Tibial nerve (tissue), 4 donors: ENCODE measurements around the gene RIOX2. TPM values are rescaled to one million over a fixed set of nuclear protein-coding genes. Genes with fewer than 3 reads are reported as not detected.

ENCODE experiments used
- DNase-seq, 2 donors: peaks; one replicate each; pipeline ENCODE4 v3.0.0-alpha.2; 2019; ENCODE audit warnings: low spot score in 2 of 2
- H3K27ac ChIP-seq, 4 donors: fragments of 200-600 bp; sonication (generic) in 3 of 4; one replicate each; pipeline ENCODE4 v1.5.1; 2017 to 2019; ENCODE audit warnings: mild to moderate bottlenecking in 1 of 4
- H3K27me3 ChIP-seq, 2 donors: fragments of 200-600 bp; sonication (generic) in 1 of 2; one replicate each; pipeline versions ENCODE4 v1.5.1 to v1.6.0; 2017 to 2019
- H3K36me3 ChIP-seq, 3 donors: fragments of 200-600 bp; sonication (generic); one replicate each; pipeline ENCODE4 v1.5.1; 2018 to 2019
- H3K4me1 ChIP-seq, 4 donors: fragments of 200-600 bp; sonication (generic) in 3 of 4; one replicate each; pipeline ENCODE4 v1.5.1; 2017 to 2019
- H3K4me3 ChIP-seq, 4 donors: fragments of 200-600 bp; sonication (generic) in 3 of 4; one replicate each; pipeline ENCODE4 v1.5.1; 2017 to 2019; ENCODE audit warnings: mild to moderate bottlenecking in 1 of 4, moderate library complexity in 1 of 4
- H3K9me3 ChIP-seq, 4 donors: fragments of 200-600 bp; sonication (generic) in 3 of 4; one replicate each; pipeline ENCODE4 v1.5.1; 2017 to 2019
- EP300 ChIP-seq, 2 donors: sonication (generic); formaldehyde crosslinking; IDR thresholded peaks; one replicate each; pipeline ENCODE4 v1.6.1; 2017; ENCODE audit warnings: antibody characterized with exemption in 2 of 2, mild to moderate bottlenecking in 1 of 2
- POLR2A ChIP-seq, 2 donors: fragments of 450-650 bp; IDR thresholded peaks; one replicate each; pipeline ENCODE4 v1.6.1; 2017; ENCODE audit warnings: antibody characterized with exemption in 2 of 2, mild to moderate bottlenecking in 2 of 2, moderate library complexity in 2 of 2
- WGBS, 2 donors: methylation state at CpG; one replicate each; pipeline ENCODE4 v1.1.5; 2018; 5-methylcytosine and 5-hydroxymethylcytosine counted together
- total RNA-seq, 4 donors: library from RNA; depleted of rRNA; stranded (reverse); fragments of >200 nt; gene quantifications; one replicate each; pipeline ENCODE4 v1.1.0, GENCODE V29; 2016
- TF ChIP-seq, protein P1 (sequence below), 5 experiments: fragments of 200-600 bp in 3 of 5; fragments of 450-650 bp in 2 of 5; sonication (generic) in 3 of 5; IDR thresholded peaks; one replicate each; pipeline ENCODE4 v1.5.1; 2016 to 2019; ENCODE audit warnings: antibody characterized with exemption in 5 of 5, mild to moderate bottlenecking in 3 of 5, moderate library complexity in 2 of 5

RIOX2 gene
- total RNA-seq, 4 donors from 2014 or later = 24.9 to 27.0 (median 26.8) TPM

DNA sequence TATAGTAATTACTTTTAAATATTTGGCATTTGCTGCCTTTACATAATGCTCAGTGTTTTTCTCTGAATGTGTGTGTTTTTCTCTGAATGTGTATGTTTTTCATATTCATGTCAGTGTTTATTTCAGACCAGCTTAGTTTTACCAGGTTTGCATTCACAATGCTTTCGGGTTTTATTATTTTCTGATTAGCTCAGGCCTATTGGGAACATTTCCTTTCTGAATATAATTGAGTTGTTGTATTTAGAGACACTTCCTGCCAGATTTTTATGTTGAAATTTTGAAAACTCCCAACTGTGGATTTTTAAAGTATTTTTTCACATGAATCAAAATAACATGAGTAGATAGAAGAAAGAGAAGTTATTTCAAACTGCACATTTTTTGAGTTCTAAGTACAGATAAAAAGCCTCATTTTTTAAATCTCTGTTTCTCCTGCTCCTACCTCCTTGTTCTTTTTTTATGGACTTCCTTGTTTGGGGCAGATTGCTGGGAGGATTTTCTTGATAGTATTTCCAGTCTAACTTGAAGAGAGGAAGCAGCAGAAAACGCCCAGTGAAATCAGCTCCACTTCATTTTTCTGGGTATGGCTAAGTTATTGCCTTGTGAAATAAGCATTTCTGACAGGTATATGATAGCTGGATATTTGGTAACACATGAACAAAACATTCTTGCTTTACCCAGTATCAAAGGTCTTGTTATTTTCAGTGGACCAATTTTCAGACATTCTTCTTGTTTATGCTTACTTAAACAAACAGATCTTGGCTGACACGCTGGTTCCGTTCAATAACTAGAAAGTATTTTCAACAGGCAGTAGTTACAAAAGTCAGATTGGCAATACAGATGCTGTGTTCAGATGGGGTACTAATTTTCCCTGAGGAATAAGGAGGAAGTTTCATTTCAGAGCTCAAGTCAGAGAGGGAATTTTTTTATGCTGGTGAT, 70.7 kb downstream of the RIOX2 start:
- no peak for DNase-seq
- H3K27ac ChIP-seq = peak overlapping the region; percentile 46 to 81 (median 60)
- TF ChIP-seq, protein P1, sequence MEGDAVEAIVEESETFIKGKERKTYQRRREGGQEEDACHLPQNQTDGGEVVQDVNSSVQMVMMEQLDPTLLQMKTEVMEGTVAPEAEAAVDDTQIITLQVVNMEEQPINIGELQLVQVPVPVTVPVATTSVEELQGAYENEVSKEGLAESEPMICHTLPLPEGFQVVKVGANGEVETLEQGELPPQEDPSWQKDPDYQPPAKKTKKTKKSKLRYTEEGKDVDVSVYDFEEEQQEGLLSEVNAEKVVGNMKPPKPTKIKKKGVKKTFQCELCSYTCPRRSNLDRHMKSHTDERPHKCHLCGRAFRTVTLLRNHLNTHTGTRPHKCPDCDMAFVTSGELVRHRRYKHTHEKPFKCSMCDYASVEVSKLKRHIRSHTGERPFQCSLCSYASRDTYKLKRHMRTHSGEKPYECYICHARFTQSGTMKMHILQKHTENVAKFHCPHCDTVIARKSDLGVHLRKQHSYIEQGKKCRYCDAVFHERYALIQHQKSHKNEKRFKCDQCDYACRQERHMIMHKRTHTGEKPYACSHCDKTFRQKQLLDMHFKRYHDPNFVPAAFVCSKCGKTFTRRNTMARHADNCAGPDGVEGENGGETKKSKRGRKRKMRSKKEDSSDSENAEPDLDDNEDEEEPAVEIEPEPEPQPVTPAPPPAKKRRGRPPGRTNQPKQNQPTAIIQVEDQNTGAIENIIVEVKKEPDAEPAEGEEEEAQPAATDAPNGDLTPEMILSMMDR (IDR thresholded peaks at IDR 0.05) = no peak
- no peak for TF ChIP-seq POLR2A (IDR thresholded peaks at IDR 0.05)
- no peak for TF ChIP-seq EP300 (IDR thresholded peaks at IDR 0.05)

GRCh38 chr3:97899331-97899730, 72.9 kb downstream of the RIOX2 start:
- peak overlapping the region in 1 of 4 donors; percentile 69 for H3K27ac ChIP-seq
- TF ChIP-seq, protein P1 (IDR thresholded peaks at IDR 0.05) = no peak
- TF ChIP-seq POLR2A (IDR thresholded peaks at IDR 0.05) (no peak), EP300 (IDR thresholded peaks at IDR 0.05) (no peak)

More for the DNA sequence above, 70.7 kb downstream of the RIOX2 start:
- WGBS, 2 donors = 8 to 13% methylated on average over 4 of the region's 4 CpGs
- H3K4me1 ChIP-seq = peaks cover 0 to 28% (median 13%) of the 10 kb centered on the region in 4 donors
- peaks cover 0 to 19% (median 0%) of the 10 kb centered on the region in 3 donors for H3K36me3 ChIP-seq
- H3K27me3 ChIP-seq = no peaks in the 10 kb centered on the region
- H3K4me3 ChIP-seq = peak overlapping the region in 1 of 4 donors; percentile 2
- H3K9me3 ChIP-seq = no peaks in the 10 kb centered on the region

GRCh38 chr3:97896547-97896946, 75.7 kb downstream of the RIOX2 start:
- Histone ChIP-seq H3K4me3 (no peak overlapping the region), H3K27ac (no peak overlapping the region), H3K4me1 (peaks cover 0 to 11% (median 5%) of the 10 kb centered on the region in 4 donors), H3K27me3 (no peaks in the 10 kb centered on the region), H3K9me3 (no peaks in the 10 kb centered on the region), H3K36me3 (peaks cover 0 to 52% (median 0%) of the 10 kb centered on the region in 3 donors)
- TF ChIP-seq EP300 (IDR thresholded peaks at IDR 0.05) (no peak), POLR2A (IDR thresholded peaks at IDR 0.05) (no peak)
- TF ChIP-seq, protein P1 (IDR thresholded peaks at IDR 0.05) = no peak
- no peak for DNase-seq
- 83 to 89% methylated on average over 3 of the region's 3 CpGs for WGBS, 2 donors

More at GRCh38 chr3:97899331-97899730, 72.9 kb downstream of the RIOX2 start:
- H3K4me1 ChIP-seq = peaks cover 0 to 28% (median 13%) of the 10 kb centered on the region in 4 donors
- no peak overlapping the region for H3K4me3 ChIP-seq
- H3K9me3 ChIP-seq = no peaks in the 10 kb centered on the region
- H3K27me3 ChIP-seq = no peaks in the 10 kb centered on the region
- no peak for DNase-seq
- H3K36me3 ChIP-seq = peaks cover 0 to 33% (median 0%) of the 10 kb centered on the region in 3 donors

- 77 to 85% methylated on average over 1 of the region's 1 CpG for WGBS, 2 donors
- TF ChIP-seq, protein P1 (IDR thresholded peaks at IDR 0.05) = no peak
- no peak for TF ChIP-seq EP300 (IDR thresholded peaks at IDR 0.05)
- no peak for TF ChIP-seq POLR2A (IDR thresholded peaks at IDR 0.05)
- H3K36me3 ChIP-seq = peaks cover 0 to 56% (median 0%) of the 10 kb centered on the region in 3 donors
- H3K4me3 ChIP-seq = no peak overlapping the region
- H3K27me3 ChIP-seq = no peaks in the 10 kb centered on the region
- no peaks in the 10 kb centered on the region for H3K9me3 ChIP-seq
- H3K4me1 ChIP-seq = peaks cover 0 to 7% (median 4%) of the 10 kb centered on the region in 4 donors
- DNase-seq = no peak
- H3K27ac ChIP-seq = no peak overlapping the region
Observed at GRCh38 chr3:97896129-97896528, 76.1 kb downstream of the RIOX2 start.

DNA sequence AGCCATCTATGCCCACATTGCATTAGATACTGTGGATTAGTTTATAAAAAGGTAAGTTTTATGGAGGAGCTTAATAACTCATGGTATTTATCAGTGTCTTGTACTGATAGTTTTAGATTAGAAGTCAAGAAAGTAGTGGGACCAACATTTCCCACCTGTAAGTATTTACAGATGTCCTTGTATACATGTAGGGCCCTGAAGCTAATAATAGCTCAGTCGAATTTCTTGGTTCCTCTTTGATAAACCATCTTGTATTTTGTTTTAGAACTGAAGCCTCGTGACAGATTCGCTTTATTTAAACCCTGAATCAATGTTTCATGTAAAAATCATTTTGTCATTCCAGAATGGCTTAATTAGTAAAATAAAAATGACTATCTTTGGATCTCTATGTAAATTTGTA, 77.0 kb downstream of the RIOX2 start:
- no peak overlapping the region for H3K4me3 ChIP-seq
- 87 to 90% methylated on average over 3 of the region's 3 CpGs for WGBS, 2 donors
- peaks cover 0 to 60% (median 0%) of the 10 kb centered on the region in 3 donors for H3K36me3 ChIP-seq

More for the DNA sequence above, 77.0 kb downstream of the RIOX2 start:
- Histone ChIP-seq H3K9me3 (no peaks in the 10 kb centered on the region), H3K4me1 (no peaks in the 10 kb centered on the region), H3K27me3 (no peaks in the 10 kb centered on the region), H3K27ac (no peak overlapping the region)
- DNase-seq = no peak
- TF ChIP-seq, protein P1 (IDR thresholded peaks at IDR 0.05) = no peak
- TF ChIP-seq POLR2A (IDR thresholded peaks at IDR 0.05) (no peak), EP300 (IDR thresholded peaks at IDR 0.05) (no peak)
